OCI-LY3 (cell line): ENCODE results near the gene SMYD3.

Experiments used
- H2AFZ ChIP-seq: fragments of 200-600, 300-600 bp; shearing (Covaris generic); 2 replicates; pipeline ENCODE4 v1.6.0; 2014; ENCODE audit warnings: antibody characterized with exemption, low read depth, low read length
- H3K27ac ChIP-seq: fragments of 200-600, 300-600 bp; sonication (generic); 2 replicates; pipeline ENCODE4 v1.5.1; 2014; ENCODE audit warnings: mild to moderate bottlenecking, low read length, moderate library complexity, mixed read lengths
- H3K27me3 ChIP-seq: fragments of 200-600, 300-600 bp; sonication (generic); 2 replicates; pipeline ENCODE4 v1.6.1; 2014; ENCODE audit warnings: low read depth, low read length, mixed read lengths
- H3K36me3 ChIP-seq: fragments of 200-600, 300-600 bp; sonication (generic); replicated peaks from 2 replicates; pipeline ENCODE3; 2014; ENCODE audit warnings: low read depth, low read length, mixed read lengths
- H3K4me1 ChIP-seq: fragments of 300-600, 200-600 bp; sonication (generic); 2 replicates; pipeline ENCODE4 v1.6.1; 2014; ENCODE audit warnings: low read length, mixed read lengths
- H3K4me2 ChIP-seq: fragments of 200-600, 300-600 bp; sonication (generic); 2 replicates; pipeline ENCODE4 v1.6.1; 2014; ENCODE audit warnings: low read length, mixed read lengths
- H3K4me3 ChIP-seq: fragments of 300-600, 200-600 bp; sonication (generic); 2 replicates; pipeline ENCODE4 v1.5.1; 2014; ENCODE audit warnings: antibody characterized with exemption, mild to moderate bottlenecking, low read length, moderate library complexity
- H3K79me2 ChIP-seq: fragments of 300-600, 200-600 bp; shearing (Covaris generic); 2 replicates; pipeline ENCODE4 v1.6.1; 2014; ENCODE audit warnings: mild to moderate bottlenecking, low read length, mixed read lengths
- H3K9ac ChIP-seq: fragments of 300-600, 200-600 bp; shearing (Covaris generic); 2 replicates; pipeline ENCODE4 v1.6.0; 2014; ENCODE audit warnings: mild to moderate bottlenecking, low read length, moderate library complexity
- H3K9me3 ChIP-seq: fragments of 200-600, 300-600 bp; shearing (Covaris generic); 2 replicates; pipeline ENCODE4 v1.6.1; 2014; ENCODE audit warnings: low read length, mixed read lengths; ENCODE audit not compliant: insufficient read depth
- H4K20me1 ChIP-seq: fragments of 200-600, 300-600 bp; sonication (generic); 2 replicates; pipeline ENCODE4 v1.6.1; 2016; ENCODE audit warnings: low read length, mixed read lengths; ENCODE audit not compliant: insufficient read depth
- CTCF ChIP-seq: fragments of 200-600, 300-600 bp; sonication (generic); IDR thresholded peaks from 2 replicates; pipeline ENCODE4 v1.5.1; 2014; ENCODE audit warnings: antibody characterized with exemption, low read length, low read depth
- EZH2phosphoT487 ChIP-seq: fragments of 200-600 bp; shearing (Covaris generic); IDR thresholded peaks from 2 replicates; pipeline ENCODE4 v1.6.1; 2018; ENCODE audit warnings: antibody characterized with exemption, mixed run types, low read depth

Gene SMYD3

GRCh38 chr1:246221485-246222255 is 285.4 kb downstream of the SMYD3 start:
- no peak overlapping the region for H3K9ac ChIP-seq
- H2AFZ ChIP-seq, result no peak overlapping the region
- H3K9me3 ChIP-seq, result peaks cover 6% of the 10 kb centered on the region; the same call in 1 of the 2 replicates
- peaks cover 16% of the 10 kb centered on the region for H3K4me1 ChIP-seq
- no peaks in the 10 kb centered on the region for H4K20me1 ChIP-seq
- no peak overlapping the region for H3K4me2 ChIP-seq
- no peak for TF ChIP-seq EZH2phosphoT487
- no peak for TF ChIP-seq CTCF
- H3K4me3 ChIP-seq, result no peak overlapping the region
- H3K36me3 ChIP-seq, result peaks cover 8% of the 10 kb centered on the region
- no peak overlapping the region for H3K27ac ChIP-seq
- no peaks in the 10 kb centered on the region for H3K79me2 ChIP-seq
- H3K27me3 ChIP-seq, result no peaks in the 10 kb centered on the region

- Histone ChIP-seq H2AFZ (no peak overlapping the region), H3K4me2 (no peak overlapping the region), H3K36me3 (peaks cover 8% of the 10 kb centered on the region), H3K27me3 (no peaks in the 10 kb centered on the region), H3K4me1 (peaks cover 6% of the 10 kb centered on the region), H3K79me2 (no peaks in the 10 kb centered on the region), H3K9ac (no peak overlapping the region), H3K9me3 (peaks cover 6% of the 10 kb centered on the region; the same call in 1 of the 2 replicates), H3K27ac (no peak overlapping the region), H4K20me1 (no peaks in the 10 kb centered on the region), H3K4me3 (no peak overlapping the region)
- TF ChIP-seq CTCF (no peak), EZH2phosphoT487 (no peak)
Measured at GRCh38 chr1:246220495-246221065, 286.5 kb downstream of the SMYD3 start.

GRCh38 chr1:246219508-246220030 is 287.5 kb downstream of the SMYD3 start:
- no peaks in the 10 kb centered on the region for H3K79me2 ChIP-seq
- H3K27ac ChIP-seq, result no peak overlapping the region
- no peaks in the 10 kb centered on the region for H4K20me1 ChIP-seq
- no peak overlapping the region for H3K4me3 ChIP-seq
- H3K27me3 ChIP-seq, result no peaks in the 10 kb centered on the region
- H3K36me3 ChIP-seq, result peaks cover 8% of the 10 kb centered on the region
- peaks cover 15% of the 10 kb centered on the region for H3K4me1 ChIP-seq
- no peak overlapping the region for H3K4me2 ChIP-seq
- H2AFZ ChIP-seq, result no peak overlapping the region
- H3K9me3 ChIP-seq, result peaks cover 6% of the 10 kb centered on the region; the same call in 1 of the 2 replicates
- H3K9ac ChIP-seq, result no peak overlapping the region
- TF ChIP-seq EZH2phosphoT487 (no peak), CTCF (no peak)

- Histone ChIP-seq H3K27ac (no peak overlapping the region), H3K4me1 (peaks cover 22% of the 10 kb centered on the region)
Measured at GRCh38 chr1:246218686-246219085, 288.4 kb downstream of the SMYD3 start.

More at GRCh38 chr1:246218686-246219085, 288.4 kb downstream of the SMYD3 start:
- Histone ChIP-seq H3K36me3 (peaks cover 8% of the 10 kb centered on the region), H3K27me3 (no peaks in the 10 kb centered on the region), H3K9me3 (peaks cover 6% of the 10 kb centered on the region; the same call in 1 of the 2 replicates), H4K20me1 (no peaks in the 10 kb centered on the region), H3K9ac (no peak overlapping the region), H3K4me2 (no peak overlapping the region), H3K79me2 (no peaks in the 10 kb centered on the region), H3K4me3 (no peak overlapping the region), H2AFZ (no peak overlapping the region)
- TF ChIP-seq CTCF (no peak), EZH2phosphoT487 (no peak)
